Vein endothelial cell (primary cell): ENCODE data around the gene ENTPD7. TPM values are rescaled to one million over a fixed set of nuclear protein-coding genes. Genes with fewer than 3 reads are reported as not detected.

Experiments
- small RNA-seq: library from RNA; depleted of rRNA; stranded (forward); fragments of <200 nt; gene quantifications from one replicate; pipeline ENCODE3, GENCODE V24; 2012
- total RNA-seq: library from RNA; depleted of rRNA; stranded (reverse); fragments of >200 nt; gene quantifications from 2 replicates; pipeline ENCODE4 v1.2.3, GENCODE V29; 2012

Gene ENTPD7
- total RNA-seq = 24.8 and 27.6 TPM in 2 replicates

GRCh38 chr10:99659031-99659867, at the start of gene ENTPD7:
Gene ENTPD7 (plus strand): TSS chr10:99659509. CDS start chr10:99659957, 448 bp downstream.

GRCh38 chr10:99619851-99620710, 39.2 kb upstream of the ENTPD7 start, which contains the start of gene SLC25A28:
Gene SLC25A28 (minus strand): TSS chr10:99620439. CDS start chr10:99620335, 104 bp downstream.

GRCh38 chr10:99732033-99732842, 72.9 kb downstream of the ENTPD7 start, which contains the start of the genes COX15 and CUTC:
Gene COX15 (minus strand): TSS chr10:99732127. CDS start chr10:99732049, 78 bp downstream.
Gene CUTC (plus strand): TSS chr10:99732234. CDS start chr10:99732349, 115 bp downstream.

Small RNA genes within 50 kb of the gene (small RNA-seq; reads per million reads assigned to genes)
- gene AL133353.1 = not detected

Other genes with a start within 250 kb of the ENTPD7 start
- 20.3 and 23.2 TPM in 2 replicates for gene GOT1, start 228.9 kb upstream of the ENTPD7 start, total RNA-seq
- not detected in 2 replicates for gene NKX2-3, start 126.6 kb upstream of the ENTPD7 start, total RNA-seq
- gene SLC25A28, start 39.1 kb upstream of the ENTPD7 start, total RNA-seq = 10.8 and 13.4 TPM in 2 replicates
- gene COX15, start 72.6 kb downstream of the ENTPD7 start, total RNA-seq = 36.9 and 37.4 TPM in 2 replicates
- gene CUTC, start 72.7 kb downstream of the ENTPD7 start, total RNA-seq = 15.8 and 18.0 TPM in 2 replicates
- gene ABCC2, start 123.1 kb downstream of the ENTPD7 start, total RNA-seq = 0.65 and 0.86 TPM in 2 replicates